PC-9 (cell line): ENCODE data around the gene ARHGEF28. TPM values are rescaled to one million over a fixed set of nuclear protein-coding genes. Genes with fewer than 3 reads are reported as not detected.

Experiments
- BruUV-seq: library from RNA; stranded (reverse); fragments of 400-500 nt; replicated peaks from 2 replicates; lab custom pipeline; 2021; lab: Mats Ljungman, UMichigan
- CTCF ChIA-PET: fragments of 300-600 bp; sonication (Branson Sonifier 250); formaldehyde crosslinking; loops from one replicate; lab custom pipeline; 2022; ENCODE audit warnings: antibody characterized with exemption; lab: Charles Lee
- POLR2A ChIA-PET: fragments of 300-600 bp; sonication (Branson Sonifier 250); formaldehyde crosslinking; loops from one replicate; lab custom pipeline; 2022; ENCODE audit warnings: antibody characterized with exemption; ENCODE audit not compliant: unreplicated experiment; lab: Charles Lee
- DNase-seq, 2 experiments: peaks; one replicate each; pipeline versions ENCODE4 v3.0.0 to v3.0.0-alpha.2; 2015 to 2022; ENCODE audit warnings: mixed read lengths in 1 of 2
- H2AFZ ChIP-seq: fragments of 200-600 bp; sonication (generic); 2 replicates; pipeline ENCODE4 v1.8.1; 2017; ENCODE audit warnings: antibody characterized with exemption
- H3F3A ChIP-seq: fragments of 200-600 bp; sonication (generic); 2 replicates; pipeline ENCODE4 v1.8.1; 2017; ENCODE audit warnings: antibody characterized with exemption, mild to moderate bottlenecking, low read depth; ENCODE audit not compliant: insufficient read depth
- H3K27ac ChIP-seq: fragments of 200-600 bp; sonication (generic); 2 replicates; pipeline ENCODE4 v1.6.1; 2016; ENCODE audit warnings: mixed run types
- H3K27me3 ChIP-seq: fragments of 200-600 bp; sonication (generic); 2 replicates; pipeline ENCODE4 v1.6.1; 2016; ENCODE audit warnings: low read depth, mixed run types; ENCODE audit not compliant: insufficient read depth
- H3K36me3 ChIP-seq: fragments of 200-600 bp; sonication (generic); 2 replicates; pipeline ENCODE4 v1.6.1; 2016; ENCODE audit warnings: low read depth, mixed run types
- H3K4me1 ChIP-seq: fragments of 200-600 bp; sonication (generic); replicated peaks from 2 replicates; pipeline ENCODE4 v1.6.1; 2016; ENCODE audit warnings: mixed run types; ENCODE audit not compliant: insufficient read depth
- H3K4me2 ChIP-seq: fragments of 200-600 bp; sonication (generic); 2 replicates; pipeline ENCODE4 v1.6.1; 2017; ENCODE audit warnings: mixed run types
- H3K4me3 ChIP-seq: fragments of 200-600 bp; sonication (generic); 2 replicates; pipeline ENCODE4 v1.6.1; 2016; ENCODE audit warnings: mixed run types
- H3K79me2 ChIP-seq: fragments of 200-600 bp; sonication (generic); 2 replicates; pipeline ENCODE4 v1.6.1; 2017; ENCODE audit warnings: low read depth, mixed run types
- H3K9me2 ChIP-seq: fragments of 200-600 bp; sonication (generic); 2 replicates; pipeline ENCODE4 v1.8.1; 2017; ENCODE audit warnings: mild to moderate bottlenecking; ENCODE audit not compliant: insufficient read depth
- H3K9me3 ChIP-seq: fragments of 200-600 bp; sonication (generic); 2 replicates; pipeline ENCODE4 v1.8.1; 2016; ENCODE audit warnings: low read depth; ENCODE audit not compliant: insufficient read depth
- H4K20me1 ChIP-seq: fragments of 200-600 bp; sonication (generic); 2 replicates; pipeline ENCODE4 v1.8.1; 2017; ENCODE audit not compliant: insufficient read depth
- CTCF ChIP-seq: fragments of 200-600 bp; sonication (generic); conservative IDR thresholded peaks from 2 replicates; pipeline ENCODE4 v1.6.1; 2017; ENCODE audit warnings: mixed run types, antibody characterized with exemption, mild to moderate bottlenecking, moderate library complexity
- EZH2 ChIP-seq: fragments of 200-600 bp; sonication (generic); IDR thresholded peaks from 2 replicates; pipeline ENCODE4 v1.8.0; 2017; ENCODE audit warnings: antibody characterized with exemption, low read depth
- intact Hi-C: fragments of 100-400 bp; cut with micrococcal nuclease; formaldehyde crosslinking; loops from one replicate; pipeline ENCODE4 v1.10.0; 2022; ENCODE audit not compliant: unreplicated experiment
- total RNA-seq: library from RNA; stranded (reverse); gene quantifications from 2 replicates; pipeline ENCODE4 v1.2.3, GENCODE V29; 2021

ARHGEF28 gene
- total RNA-seq, 1 experiment from 2014 or later = 77.5 TPM

GRCh38 chr5:73858054-73858453 is 232.1 kb downstream of the ARHGEF28 start:
- Histone ChIP-seq H3K27me3 (no peaks in the 10 kb centered on the region), H3K36me3 (peaks cover 30% of the 10 kb centered on the region), H3K79me2 (no peaks in the 10 kb centered on the region), H3K27ac (no peak overlapping the region), H2AFZ (no peak overlapping the region), H3K9me2 (no peaks in the 10 kb centered on the region), H4K20me1 (no peaks in the 10 kb centered on the region; the same call in 1 of the 2 replicates), H3K4me1 (peaks cover 6% of the 10 kb centered on the region), H3K9me3 (no peaks in the 10 kb centered on the region; the same call in 1 of the 2 replicates), H3F3A (peaks cover 21% of the 10 kb centered on the region), H3K4me2 (no peak overlapping the region), H3K4me3 (no peak overlapping the region)
- TF ChIP-seq EZH2 = no peak
- BruUV-seq = no TSS peak
- ChIA-PET CTCF (no interaction called here), POLR2A (no interaction called here)
- DNase-seq = no peak
- intact Hi-C loops = no loop called here

GRCh38 chr5:73858776-73859175 is 232.8 kb downstream of the ARHGEF28 start:
- H3K27ac ChIP-seq = no peak overlapping the region
- CTCF ChIA-PET = no interaction called here
- POLR2A ChIA-PET = no interaction called here
- no peak overlapping the region for H3K4me3 ChIP-seq
- peaks cover 16% of the 10 kb centered on the region for H3F3A ChIP-seq
- no peaks in the 10 kb centered on the region; the same call in 1 of the 2 replicates for H3K4me1 ChIP-seq
- no peaks in the 10 kb centered on the region for H3K79me2 ChIP-seq
- no TSS peak for BruUV-seq
- TF ChIP-seq CTCF = no peak
- TF ChIP-seq EZH2 = no peak
- H3K9me3 ChIP-seq = no peaks in the 10 kb centered on the region; the same call in 1 of the 2 replicates
- intact Hi-C loops = no loop called here
- H3K9me2 ChIP-seq = no peaks in the 10 kb centered on the region
- no peaks in the 10 kb centered on the region; the same call in 1 of the 2 replicates for H4K20me1 ChIP-seq
- H3K27me3 ChIP-seq = no peaks in the 10 kb centered on the region
- peaks cover 28% of the 10 kb centered on the region for H3K36me3 ChIP-seq
- H3K4me2 ChIP-seq = no peak overlapping the region
- DNase-seq = no peak
- H2AFZ ChIP-seq = no peak overlapping the region

GRCh38 chr5:73859696-73860095 is 233.7 kb downstream of the ARHGEF28 start:
- ChIA-PET CTCF (no interaction called here), POLR2A (no interaction called here)
- no peaks in the 10 kb centered on the region for H3K9me2 ChIP-seq
- DNase-seq = no peak
- TF ChIP-seq CTCF (no peak), EZH2 (no peak)
- H2AFZ ChIP-seq = no peak overlapping the region
- no peaks in the 10 kb centered on the region; the same call in 1 of the 2 replicates for H3K9me3 ChIP-seq
- no peak overlapping the region for H3K4me2 ChIP-seq
- no peak overlapping the region for H3K4me3 ChIP-seq
- H3K36me3 ChIP-seq = peaks cover 28% of the 10 kb centered on the region
- no peak overlapping the region for H3K27ac ChIP-seq
- H3K27me3 ChIP-seq = no peaks in the 10 kb centered on the region
- no peaks in the 10 kb centered on the region for H3K79me2 ChIP-seq
- peaks cover 13% of the 10 kb centered on the region for H3F3A ChIP-seq
- BruUV-seq = no TSS peak
- H4K20me1 ChIP-seq = no peaks in the 10 kb centered on the region; the same call in 1 of the 2 replicates
- intact Hi-C loops = no loop called here
- no peaks in the 10 kb centered on the region; the same call in 1 of the 2 replicates for H3K4me1 ChIP-seq
